H1 (cell line): ENCODE results near the gene ENPEP. TPM values are rescaled to one million over a fixed set of nuclear protein-coding genes. Genes with fewer than 3 reads are reported as not detected.

Experiments used
- CTCF ChIA-PET: fragments of 300-600 bp; sonication (Branson Sonifier 250); formaldehyde crosslinking; loops from one replicate; lab custom pipeline; 2021; ENCODE audit not compliant: partially characterized antibody; lab: Charles Lee
- POLR2A ChIA-PET: fragments of 300-600 bp; sonication (Branson Sonifier 250); formaldehyde crosslinking; loops from one replicate; lab custom pipeline; 2021; ENCODE audit warnings: inconsistent platforms; ENCODE audit not compliant: partially characterized antibody; lab: Charles Lee
- DNase-seq, 2 experiments: peaks; one replicate each; pipeline versions ENCODE4 v3.0.0 to v3.0.0-alpha.2; 2010 to 2022; ENCODE audit warnings: low spot score in 2 of 2, low read depth in 1 of 2, mixed read lengths in 1 of 2
- FAIRE-seq: peaks from 2 replicates; lab custom pipeline; 2011; peaks lifted over from hg19 to GRCh38; lab: Jason Lieb, UNC
- H2AFZ ChIP-seq: 2 replicates; pipeline ENCODE4 v1.8.1; 2012; ENCODE audit warnings: low read length, inconsistent platforms
- H2AK5ac ChIP-seq: 2 replicates; pipeline ENCODE4 v1.6.1; 2013; ENCODE audit warnings: low read depth, low read length
- H2BK120ac ChIP-seq: replicated peaks from 2 replicates; pipeline ENCODE3; 2013; ENCODE audit warnings: low read depth, low read length, inconsistent platforms
- H2BK12ac ChIP-seq: 2 replicates; pipeline ENCODE4 v1.6.1; 2013; ENCODE audit warnings: low read depth, low read length
- H2BK15ac ChIP-seq: 2 replicates; pipeline ENCODE4 v1.6.1; 2013; ENCODE audit warnings: low read length
- H2BK20ac ChIP-seq: 2 replicates; pipeline ENCODE4 v1.6.1; 2013; ENCODE audit warnings: low read length
- H2BK5ac ChIP-seq: 2 replicates; pipeline ENCODE4 v1.6.1; 2013; ENCODE audit warnings: low read depth, low read length
- H3K14ac ChIP-seq: 2 replicates; pipeline ENCODE4 v1.6.1; 2013; ENCODE audit warnings: inconsistent platforms; ENCODE audit not compliant: insufficient read length
- H3K18ac ChIP-seq: 2 replicates; pipeline ENCODE4 v1.6.1; 2013; ENCODE audit warnings: low read length; ENCODE audit errors: extremely low read depth
- H3K23ac ChIP-seq: 2 replicates; pipeline ENCODE4 v1.6.1; 2013; ENCODE audit warnings: inconsistent platforms; ENCODE audit not compliant: insufficient read length
- H3K23me2 ChIP-seq: 2 replicates; pipeline ENCODE4 v1.6.1; 2013; ENCODE audit warnings: low read depth, low read length
- H3K27ac ChIP-seq: 2 replicates; pipeline ENCODE4 v1.6.1; 2011; ENCODE audit warnings: low read depth, low read length, inconsistent platforms
- H3K27me3 ChIP-seq, 4 experiments: replicated peaks in 1 of 4; 1 replicate in 1 of 4; 2 replicates in 3 of 4; pipeline versions ENCODE4 v1.6.1 to v1.8.1; 2011 to 2013; ENCODE audit warnings: low read length in 3 of 4, mild to moderate bottlenecking in 3 of 4, inconsistent platforms in 2 of 4, mixed read lengths in 2 of 4, moderate library complexity in 1 of 4; ENCODE audit not compliant: control insufficient read depth in 3 of 4, insufficient read depth in 3 of 4; ENCODE audit errors: extremely low read depth in 1 of 4
- H3K36me3 ChIP-seq, 4 experiments: 2 replicates each; pipeline versions ENCODE4 v1.6.1 to v1.8.1; 2011 to 2013; ENCODE audit warnings: mild to moderate bottlenecking in 4 of 4, low read length in 3 of 4, moderate library complexity in 2 of 4, control low read depth in 1 of 4, inconsistent platforms in 1 of 4; ENCODE audit not compliant: insufficient read depth in 4 of 4, control insufficient read depth in 2 of 4
- H3K4ac ChIP-seq: replicated peaks from 2 replicates; pipeline ENCODE3; 2013; ENCODE audit warnings: low read length, low read depth, mixed read lengths, inconsistent platforms; ENCODE audit not compliant: insufficient read length
- H3K4me1 ChIP-seq, 4 experiments: replicated peaks in 1 of 4; 1 replicate in 1 of 4; 2 replicates in 3 of 4; pipeline versions ENCODE4 v1.6.1 to v1.8.1; 2011 to 2013; ENCODE audit warnings: low read length in 3 of 4, inconsistent platforms in 2 of 4, mixed read lengths in 1 of 4; ENCODE audit not compliant: insufficient read depth in 4 of 4, control insufficient read depth in 3 of 4
- H3K4me2 ChIP-seq, 2 experiments: 2 replicates each; pipeline versions ENCODE4 v1.6.1 to v1.8.1; 2011 to 2013; ENCODE audit warnings: low read depth in 2 of 2, low read length in 2 of 2, control low read depth in 1 of 2, inconsistent platforms in 1 of 2, mild to moderate bottlenecking in 1 of 2; ENCODE audit not compliant: insufficient read depth in 1 of 2
- H3K4me3 ChIP-seq, 4 experiments: fragments of 200-600, 300-600 bp in 1 of 4; sonication (generic), shearing (Covaris generic), sonication (Bioruptor Twin) in 1 of 4; 2 replicates each; pipeline versions ENCODE4 v1.5.1 to v1.8.1; 2011 to 2016; ENCODE audit warnings: low read length in 4 of 4, low read depth in 3 of 4, control low read depth in 2 of 4, inconsistent platforms in 2 of 4, mild to moderate bottlenecking in 2 of 4, mixed read lengths in 1 of 4, moderate library complexity in 1 of 4; ENCODE audit not compliant: insufficient read depth in 2 of 4; ENCODE audit errors: extremely low read depth in 1 of 4
- H3K56ac ChIP-seq: replicated peaks from 2 replicates; pipeline ENCODE3; 2013; ENCODE audit warnings: low read depth, mild to moderate bottlenecking, mixed read lengths, low read length, inconsistent platforms; ENCODE audit not compliant: insufficient read length
- H3K79me1 ChIP-seq: 2 replicates; pipeline ENCODE4 v1.6.1; 2013; ENCODE audit warnings: low read depth, low read length, control low read depth
- H3K79me2 ChIP-seq, 2 experiments: 2 replicates each; pipeline versions ENCODE4 v1.6.1 to v1.8.1; 2012 to 2013; ENCODE audit warnings: low read length in 2 of 2, mild to moderate bottlenecking in 2 of 2, inconsistent platforms in 1 of 2; ENCODE audit not compliant: insufficient read depth in 2 of 2, control insufficient read depth in 1 of 2
- H3K9ac ChIP-seq, 4 experiments: replicated peaks in 1 of 4; 1 replicate in 1 of 4; 2 replicates in 3 of 4; pipeline versions ENCODE4 v1.6.1 to v1.8.1; 2011 to 2013; ENCODE audit warnings: low read depth in 3 of 4, low read length in 3 of 4, control low read depth in 2 of 4, mild to moderate bottlenecking in 2 of 4, moderate library complexity in 2 of 4, inconsistent platforms in 1 of 4; ENCODE audit errors: extremely low read depth in 1 of 4
- H3K9me3 ChIP-seq, 2 experiments: 2 replicates each; pipeline versions ENCODE4 v1.6.1 to v1.8.1; 2012 to 2013; ENCODE audit warnings: mild to moderate bottlenecking in 2 of 2, moderate library complexity in 2 of 2, control low read depth in 1 of 2, inconsistent platforms in 1 of 2, low read depth in 1 of 2, low read length in 1 of 2, mixed read lengths in 1 of 2; ENCODE audit not compliant: insufficient read depth in 2 of 2
- H4K20me1 ChIP-seq, 2 experiments: replicated peaks in 1 of 2; 2 replicates each; pipeline versions ENCODE3 to v1.8.1; 2011 to 2013; ENCODE audit warnings: inconsistent platforms in 2 of 2, low read length in 2 of 2, mild to moderate bottlenecking in 1 of 2; ENCODE audit not compliant: insufficient read depth in 2 of 2, control insufficient read depth in 1 of 2
- H4K5ac ChIP-seq: 2 replicates; pipeline ENCODE4 v1.6.1; 2013; ENCODE audit warnings: low read length, low read depth, mixed read lengths, inconsistent platforms; ENCODE audit not compliant: insufficient read length
- H4K8ac ChIP-seq: 2 replicates; pipeline ENCODE4 v1.8.0; 2013; ENCODE audit warnings: mild to moderate bottlenecking, moderate library complexity, low read length, inconsistent platforms; ENCODE audit not compliant: insufficient read depth; ENCODE audit errors: extremely low read depth
- H4K91ac ChIP-seq: replicated peaks from 2 replicates; pipeline ENCODE3; 2013; ENCODE audit warnings: low read length, mixed read lengths, inconsistent platforms; ENCODE audit not compliant: insufficient read length
- CBX8 ChIP-seq: fragments of 300-800, 300-1000 bp; sonication (generic); IDR thresholded peaks from 2 replicates; pipeline ENCODE4 v1.7.1; 2016; ENCODE audit warnings: low read depth, low read length, borderline replicate concordance
- CHD2 ChIP-seq: IDR thresholded peaks from 2 replicates; pipeline ENCODE4 v1.6.1; 2012; ENCODE audit warnings: low read length, improper control_type of control experiment
- CTBP2 ChIP-seq: IDR thresholded peaks from 2 replicates; pipeline ENCODE4 v1.7.0; 2011; ENCODE audit warnings: borderline replicate concordance, mild to moderate bottlenecking, moderate library complexity, mixed read lengths, low read length; ENCODE audit not compliant: insufficient read depth, insufficient read length
- EGR1 ChIP-seq: IDR thresholded peaks from 2 replicates; pipeline ENCODE4 v1.6.1; 2011; ENCODE audit warnings: low read depth, low read length, borderline replicate concordance
- MAFK ChIP-seq: IDR thresholded peaks from 2 replicates; pipeline ENCODE4 v1.6.1; 2012; ENCODE audit warnings: low read depth, mild to moderate bottlenecking, improper control_type of control experiment, low read length
- PHF8 ChIP-seq: fragments of 200-600 bp; sonication (generic); conservative IDR thresholded peaks from 2 replicates; pipeline ENCODE4 v1.7.1; 2012; ENCODE audit warnings: low read depth, mild to moderate bottlenecking, inconsistent platforms, low read length, moderate library complexity
- RFX5 ChIP-seq: IDR thresholded peaks from 2 replicates; pipeline ENCODE4 v1.6.1; 2011; ENCODE audit warnings: low read depth, low read length, improper control_type of control experiment, borderline replicate concordance
- SIX5 ChIP-seq: IDR thresholded peaks from 2 replicates; pipeline ENCODE4 v1.6.1; 2011; ENCODE audit warnings: mild to moderate bottlenecking, low read depth, low read length
- ZNF274 ChIP-seq: IDR thresholded peaks from 2 replicates; pipeline ENCODE4 v1.7.0; 2012; ENCODE audit warnings: low read length, borderline replicate concordance; ENCODE audit errors: extremely low read depth
- WGBS, 2 experiments: shearing (Covaris generic) in 1 of 2; methylation state at CpG; one replicate each; pipeline versions ENCODE4 v1.1.6 to v1.1.7; 2013 to 2015; ENCODE audit warnings: low lambda C conversion rate in 2 of 2, mixed read lengths in 2 of 2, inconsistent platforms in 1 of 2, low coverage in 1 of 2, missing lambda C conversion rate in 1 of 2; ENCODE audit not compliant: insufficient replicate concordance in 2 of 2, insufficient coverage in 1 of 2, insufficient read length in 1 of 2; ENCODE audit errors: extremely low coverage in 1 of 2, missing lambda C conversion rate in 1 of 2; 5-methylcytosine and 5-hydroxymethylcytosine counted together
- polyA plus RNA-seq, 7 experiments: library from polyadenylated mRNA; depleted of rRNA in 3 of 7; stranded (reverse) in 5 of 7; unstranded in 2 of 7; fragments of >200 nt in 5 of 7; fragments of 200-250 nt in 2 of 7; gene quantifications; 1 replicate in 5 of 7; 2 replicates in 1 of 7; 4 replicates in 1 of 7; pipeline versions ENCODE4 v1.2.1 to v1.2.3, GENCODE V29; 2011 to 2013; ENCODE audit warnings: missing spikeins in 2 of 7, mixed read lengths in 2 of 7
- total RNA-seq: library from RNA; stranded (reverse); fragmentation: NEBNext Ultra II Directional; extraction: Animal tissue kit (Norgen Biotek cat#: 25700); gene quantifications from 2 replicates; pipeline ENCODE4 v1.2.1, GENCODE V29; 2021

ENPEP gene
- total and polyA plus RNA-seq, 2 of the 8 experiments (the other 6 are each of a cell fraction or from before 2014, with no cell fraction given): 0.09 to 0.61 TPM

GRCh38 chr4:110610620-110610939, 134.6 kb downstream of the ENPEP start:
- no peak overlapping the region for H4K91ac ChIP-seq
- no peak overlapping the region for H3K4ac ChIP-seq
- peaks cover 50 to 77% (median 70%) of the 10 kb centered on the region in 4 experiments for H3K27me3 ChIP-seq
- no peak overlapping the region for H2BK120ac ChIP-seq
- H3K4me1 ChIP-seq: peaks cover 0 to 23% (median 3%) of the 10 kb centered on the region in 4 experiments; a peak in 5 of 7 replicates
- H4K8ac ChIP-seq: no peak overlapping the region
- peak overlapping the region in 1 of 2 experiments; percentile 69; a peak in 2 of 4 replicates for H3K4me2 ChIP-seq
- H3K23me2 ChIP-seq: peaks cover 9% of the 10 kb centered on the region; the same call in 1 of the 2 replicates
- no peak overlapping the region for H4K5ac ChIP-seq
- H2AFZ ChIP-seq: no peak overlapping the region
- H3K23ac ChIP-seq: no peak overlapping the region
- H2BK20ac ChIP-seq: no peak overlapping the region
- no peak overlapping the region for H3K4me3 ChIP-seq
- no peak overlapping the region for H3K9ac ChIP-seq
- no peak overlapping the region for H2BK12ac ChIP-seq
- H3K79me2 ChIP-seq: no peaks in the 10 kb centered on the region
- FAIRE-seq (no peak), DNase-seq (no peak)
- H3K36me3 ChIP-seq: no peaks in the 10 kb centered on the region
- H3K14ac ChIP-seq: no peak overlapping the region
- 33% methylated on average over 20 of the region's 20 CpGs; no CpG with 5 or more reads in 1 of the 2 experiments for WGBS, 2 experiments
- CTCF ChIA-PET: interaction anchor here (0.9 to 2.0 kb wide), 3 partner anchors 10 to 23 kb away, joined by 3 to 6 read pairs (median 4); no protein-coding TSS in a partner anchor
- H2AK5ac ChIP-seq: no peak overlapping the region
- H2BK15ac ChIP-seq: no peak overlapping the region
- no peak overlapping the region for H3K56ac ChIP-seq
- H3K27ac ChIP-seq: no peak overlapping the region
- peaks cover 0 to 19% of the 10 kb centered on the region in 2 experiments for H4K20me1 ChIP-seq
- H3K9me3 ChIP-seq: no peaks in the 10 kb centered on the region
- H3K18ac ChIP-seq: no peak overlapping the region; the same call in 1 of the 2 replicates
- no peak overlapping the region for H2BK5ac ChIP-seq
- no peaks in the 10 kb centered on the region for H3K79me1 ChIP-seq
- POLR2A ChIA-PET: no interaction called here
- TF ChIP-seq EGR1: no peak
- no peak for TF ChIP-seq SIX5
- no peak for TF ChIP-seq ZNF274
- no peak for TF ChIP-seq PHF8
- TF ChIP-seq CTBP2: no peak
- TF ChIP-seq CHD2: no peak
- no peak for TF ChIP-seq RFX5
- no peak for TF ChIP-seq MAFK
- TF ChIP-seq CBX8: no peak
